ENCODE data around the gene COP1. TPM values are rescaled to one million over a fixed set of nuclear protein-coding genes. Genes with fewer than 3 reads are reported as not detected.

The COP1 gene
- total and polyA plus RNA-seq, 8 donors: 12.3 to 33.1 (median 20.5) TPM

DNA sequence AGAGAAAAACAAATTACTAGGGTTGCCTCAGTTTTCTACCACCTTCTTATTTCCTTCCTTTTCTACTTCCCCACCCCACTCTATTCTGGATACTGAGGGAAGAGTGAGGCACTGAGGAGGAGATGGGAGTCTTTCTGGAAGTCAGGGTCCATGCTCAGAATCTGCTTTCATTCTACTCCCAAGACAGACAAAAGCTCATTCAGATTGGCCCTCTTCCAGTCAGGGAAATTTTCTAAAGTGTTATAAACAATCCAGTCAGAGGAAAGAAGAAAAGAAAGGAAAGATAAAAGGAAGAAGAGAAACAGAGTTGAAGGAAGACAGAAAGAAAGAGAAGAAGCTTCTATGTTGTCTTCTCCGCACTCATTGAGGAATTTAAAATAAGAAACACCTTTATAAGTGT is 228.6 kb downstream of the COP1 start:
- ATAC-seq (no peak), FAIRE-seq (no peak), DNase-seq (no peak)
- Histone ChIP-seq H3K4me3 (no peak overlapping the region), H3K27me3 (no peaks in the 10 kb centered on the region), H3K4me1 (peaks cover 0 to 6% (median 0%) of the 10 kb centered on the region in 3 donors), H3K36me3 (peaks cover 0 to 11% (median 0%) of the 10 kb centered on the region in 3 donors), H3K27ac (no peak overlapping the region), H3K9me3 (no peaks in the 10 kb centered on the region)
- 100% methylated on average over 1 of the region's 1 CpG for WGBS, 2 donors
- TF ChIP-seq CTCF (IDR thresholded peaks at IDR 0.05): no peak
- intact Hi-C loops (cut with DNase I): no loop called here

GRCh38 chr1:175976865-175977642 is 230.0 kb downstream of the COP1 start:
- 73 to 92% methylated on average over 1 of the region's 1 CpG for whole genome bisulfite sequencing, 2 donors
- FAIRE-seq (no peak), DNase-seq (no peak), ATAC-seq (no peak)
- no peaks in the 10 kb centered on the region for H3K9me3 ChIP-seq
- no peaks in the 10 kb centered on the region for H3K27me3 ChIP-seq
- H3K4me1 ChIP-seq: peaks cover 0 to 6% (median 0%) of the 10 kb centered on the region in 3 donors
- TF ChIP-seq CTCF (IDR thresholded peaks at IDR 0.05): no peak
- H3K4me3 ChIP-seq: no peak overlapping the region
- no peak overlapping the region for H3K27ac ChIP-seq
- intact Hi-C loops (cut with DNase I): no loop called here
- peaks cover 0 to 8% (median 0%) of the 10 kb centered on the region in 3 donors for H3K36me3 ChIP-seq

GRCh38 chr1:175969231-175969630 is 237.9 kb downstream of the COP1 start:
- H3K4me3 ChIP-seq: no peak overlapping the region
- H3K9me3 ChIP-seq: no peaks in the 10 kb centered on the region
- H3K27ac ChIP-seq: no peak overlapping the region
- intact Hi-C loops (cut with DNase I): no loop called here
- DNase-seq (no peak), FAIRE-seq (no peak), ATAC-seq (no peak)
- no peaks in the 10 kb centered on the region for H3K27me3 ChIP-seq
- H3K36me3 ChIP-seq: peaks cover 0 to 4% (median 0%) of the 10 kb centered on the region in 3 donors
- no peaks in the 10 kb centered on the region for H3K4me1 ChIP-seq
- no peak for TF ChIP-seq CTCF (IDR thresholded peaks at IDR 0.05)

GRCh38 chr1:175968486-175969172 is 238.5 kb downstream of the COP1 start:
- Histone ChIP-seq H3K27ac (no peak overlapping the region), H3K9me3 (no peaks in the 10 kb centered on the region), H3K36me3 (peaks cover 0 to 4% (median 0%) of the 10 kb centered on the region in 3 donors), H3K4me1 (no peaks in the 10 kb centered on the region), H3K4me3 (no peak overlapping the region), H3K27me3 (no peaks in the 10 kb centered on the region)
- ATAC-seq (no peak), FAIRE-seq (no peak), DNase-seq (no peak)
- WGBS, 2 donors: 87 to 89% methylated on average over 3 of the region's 3 CpGs
- TF ChIP-seq CTCF (IDR thresholded peaks at IDR 0.05): no peak
- intact Hi-C loops (cut with DNase I): no loop called here

GRCh38 chr1:175963740-175964139 is 243.3 kb downstream of the COP1 start:
- no peak overlapping the region for H3K27ac ChIP-seq
- intact Hi-C loops (cut with DNase I): no loop called here
- FAIRE-seq: peak; percentile 17
- no peak for DNase-seq
- no peaks in the 10 kb centered on the region for H3K27me3 ChIP-seq
- H3K4me1 ChIP-seq: no peaks in the 10 kb centered on the region
- no peak overlapping the region for H3K4me3 ChIP-seq
- no peak for ATAC-seq
- H3K36me3 ChIP-seq: no peaks in the 10 kb centered on the region
- peaks cover 0 to 3% (median 0%) of the 10 kb centered on the region in 4 donors for H3K9me3 ChIP-seq
- no peak for TF ChIP-seq CTCF (IDR thresholded peaks at IDR 0.05)
- WGBS, 2 donors: 94 to 100% methylated on average over 2 of the region's 2 CpGs
